Heart left ventricle (tissue), 13 donors: ENCODE data around the gene KCNA10.

ENCODE experiments used
- POLR2A ChIP-seq, 2 donors: fragments of 450-650 bp; IDR thresholded peaks; one replicate each; pipeline ENCODE4 v1.6.1; 2017; ENCODE audit warnings: antibody characterized with exemption in 2 of 2, mild to moderate bottlenecking in 2 of 2, moderate library complexity in 2 of 2
- TF ChIP-seq, protein P1 (sequence below), 12 donors: fragments of 200-600 bp; sonication (generic) in 4 of 12; IDR thresholded peaks; one replicate each; pipeline versions ENCODE4 v1.5.0 to v1.8.0; 2018 to 2022; ENCODE audit warnings: antibody characterized with exemption in 12 of 12, mild to moderate bottlenecking in 5 of 12
- donor health status: ischemic (EF 13 %, LVEDD 7.1; RV severe dilation, severe dysfunction).
- donor health status: DM: no; HTN: yes; CAD: no.
- donor health status: DM: no; HTN: no; CAD: no.
- donor health status: ischemic (EF 25% LVEDD 6.9; RV normal size, moderate dysfunction).
- donor health status: ischemic (EF 25% LVEDD 5.7; RV mildly dilated, moderate dysfunction).
- donor health status: ischemic (EF 35%, LVEDD 5.7; RV mildly dilated, moderate dysfunction).
- donor health status: nonischemic (EF 11% LVEDD 7.7; RV severe dilation, severe dysfunction).
- donor health status: DM: yes; HTN: yes; CAD: no.
- donor health status: PGD.
- donor health status: ischemic (EF 29% LVEDD 5.4; RV normal size, mild dysfunction).
- donor health status: nonischemic (EF 23%, LVEDD 6.1; RV moderate dilation, normal function).

DNA sequence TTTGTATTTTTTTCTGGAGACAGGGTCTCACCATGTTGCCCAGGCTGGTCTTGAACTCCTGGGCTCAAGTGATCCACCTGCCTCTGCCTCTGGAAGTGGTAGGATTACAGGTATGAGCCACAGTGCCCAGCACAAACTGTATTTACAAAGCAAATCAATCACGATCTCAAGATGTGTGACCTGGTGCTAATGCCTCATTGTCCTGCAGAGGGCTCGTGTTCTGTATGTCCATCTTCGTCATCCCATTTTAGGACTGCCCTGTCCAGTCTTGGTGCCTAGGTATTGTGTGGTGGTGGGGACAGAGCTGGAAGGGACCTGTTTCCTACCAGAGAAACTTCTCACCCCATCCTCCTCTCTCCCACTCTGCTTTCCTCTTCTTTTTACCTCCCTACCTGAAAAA, 47.8 kb downstream of the KCNA10 start:
- TF ChIP-seq, protein P1, sequence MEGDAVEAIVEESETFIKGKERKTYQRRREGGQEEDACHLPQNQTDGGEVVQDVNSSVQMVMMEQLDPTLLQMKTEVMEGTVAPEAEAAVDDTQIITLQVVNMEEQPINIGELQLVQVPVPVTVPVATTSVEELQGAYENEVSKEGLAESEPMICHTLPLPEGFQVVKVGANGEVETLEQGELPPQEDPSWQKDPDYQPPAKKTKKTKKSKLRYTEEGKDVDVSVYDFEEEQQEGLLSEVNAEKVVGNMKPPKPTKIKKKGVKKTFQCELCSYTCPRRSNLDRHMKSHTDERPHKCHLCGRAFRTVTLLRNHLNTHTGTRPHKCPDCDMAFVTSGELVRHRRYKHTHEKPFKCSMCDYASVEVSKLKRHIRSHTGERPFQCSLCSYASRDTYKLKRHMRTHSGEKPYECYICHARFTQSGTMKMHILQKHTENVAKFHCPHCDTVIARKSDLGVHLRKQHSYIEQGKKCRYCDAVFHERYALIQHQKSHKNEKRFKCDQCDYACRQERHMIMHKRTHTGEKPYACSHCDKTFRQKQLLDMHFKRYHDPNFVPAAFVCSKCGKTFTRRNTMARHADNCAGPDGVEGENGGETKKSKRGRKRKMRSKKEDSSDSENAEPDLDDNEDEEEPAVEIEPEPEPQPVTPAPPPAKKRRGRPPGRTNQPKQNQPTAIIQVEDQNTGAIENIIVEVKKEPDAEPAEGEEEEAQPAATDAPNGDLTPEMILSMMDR (IDR thresholded peaks at IDR 0.05): no peak
- no peak for TF ChIP-seq POLR2A (IDR thresholded peaks at IDR 0.05)
